ENCODE measurements around the gene DEDD. TPM values are rescaled to one million over a fixed set of nuclear protein-coding genes. Genes with fewer than 3 reads are reported as not detected.

The DEDD gene
- total RNA-seq, 1 experiment from 2014 or later = 32.8 TPM

DNA sequence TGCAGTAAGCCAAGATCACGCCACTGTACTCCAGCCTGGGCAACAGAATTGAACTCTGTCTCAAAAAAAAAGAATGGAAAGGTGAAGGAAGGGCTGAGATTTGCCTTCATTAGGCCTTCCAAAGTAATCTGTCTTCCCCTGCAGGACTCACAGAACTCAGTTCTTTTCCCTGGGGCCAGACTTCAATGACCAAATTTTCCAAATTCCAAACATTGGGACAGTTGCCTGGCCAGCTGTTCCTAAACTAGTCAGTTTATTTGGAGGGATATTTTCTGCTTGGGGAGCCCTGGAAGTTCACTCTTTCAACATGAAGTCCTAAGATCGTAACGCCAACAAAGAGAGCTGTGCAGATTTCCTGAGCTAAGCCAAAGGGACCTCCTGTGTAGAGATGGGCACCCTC lies 5.4 kb upstream of the DEDD start (continued):
- no peak for TF ChIP-seq SP1 (IDR thresholded peaks at IDR 0.05; ENCODE audit: low read depth)
- TF ChIP-seq POLR2AphosphoS5 (IDR thresholded peaks at IDR 0.05; ENCODE audit: low read depth, low read length) = no peak

DNA sequence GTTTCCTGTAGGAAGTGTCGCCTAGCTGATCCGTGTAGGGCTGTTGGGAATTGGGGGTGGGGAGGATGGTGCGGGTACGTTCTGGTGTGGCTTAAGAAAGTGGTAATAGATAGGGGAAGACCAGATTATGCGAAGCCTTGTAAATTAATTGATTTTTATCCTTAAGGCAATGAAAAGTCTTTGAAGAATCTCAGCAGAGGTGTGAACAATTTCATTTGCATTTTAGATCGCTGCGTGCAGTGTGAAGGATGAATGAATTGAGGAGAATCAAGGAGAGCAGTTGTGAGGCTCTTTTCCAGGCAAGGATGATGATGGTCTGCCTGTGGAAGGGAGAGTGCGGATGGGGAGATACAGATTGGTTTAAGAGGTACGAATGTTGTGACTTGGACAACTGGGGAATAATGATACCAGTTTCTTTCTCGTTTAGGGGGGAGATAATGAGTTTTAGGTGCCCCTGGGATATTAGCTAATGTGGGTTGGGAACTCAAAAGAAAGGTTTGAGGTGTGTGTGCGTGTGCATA lies 813 bp upstream of the DEDD start:
- H3K79me2 ChIP-seq (ENCODE audit: insufficient read depth, low read length) = peaks cover 50% of the 10 kb centered on the region
- H3K9me2 ChIP-seq (ENCODE audit: insufficient read depth) = no peaks in the 10 kb centered on the region
- peak overlapping the region; percentile 81 to 85 for H3K4me3 ChIP-seq (replicated peaks in 1 of 2; ENCODE audit: low read depth in 1 of 2, low read length in 2 of 2)
- BruUV-seq (replicated peaks) = TSS peak; percentile 89
- ChIA-PET RAD21 (ENCODE audit: low non-redundant PET in 1 of 2, low total read pairs in 2 of 2, uncharacterized antibody in 2 of 2, unreplicated experiment in 2 of 2) (interaction anchor here in 1 of 2 experiments (1.2 kb wide), 1 partner anchor 16 kb away, joined by 3 read pairs; the partner anchor contains the start of genes NIT1 and PFDN2), CTCF (interaction anchor here (1.0 to 1.4 kb wide), 4 partner anchors 15 to 92 kb away, joined by 3 to 7 read pairs (median 4); partner anchors contain the start of genes NIT1, PFDN2, PPOX and TOMM40L), POLR2A (interaction anchor here (0.9 to 2.6 kb wide), 13 partner anchors 10 to 135 kb away, joined by 3 to 16 read pairs (median 4); partner anchors contain the start of genes F11R, NIT1, PFDN2 and PPOX)
- peaks cover 10 to 20% of the 10 kb centered on the region in 2 experiments; a peak in 3 of 4 replicates for H3K4me1 ChIP-seq (ENCODE audit: control insufficient read depth in 1 of 2, insufficient read depth in 2 of 2, low read length in 2 of 2)
- H3K9ac ChIP-seq (ENCODE audit: low read length) = peak overlapping the region; percentile 81
- peak overlapping the region; percentile 89 for H3K4me2 ChIP-seq (ENCODE audit: low read length)
- TF ChIP-seq SP1 (IDR thresholded peaks at IDR 0.05; ENCODE audit: low read depth) (peak; percentile 8; the same call in 1 of the 2 replicates), ZNF274 (IDR thresholded peaks at IDR 0.05; ENCODE audit: low read depth, low read length) (no peak)
- TF ChIP-seq, protein P1, sequence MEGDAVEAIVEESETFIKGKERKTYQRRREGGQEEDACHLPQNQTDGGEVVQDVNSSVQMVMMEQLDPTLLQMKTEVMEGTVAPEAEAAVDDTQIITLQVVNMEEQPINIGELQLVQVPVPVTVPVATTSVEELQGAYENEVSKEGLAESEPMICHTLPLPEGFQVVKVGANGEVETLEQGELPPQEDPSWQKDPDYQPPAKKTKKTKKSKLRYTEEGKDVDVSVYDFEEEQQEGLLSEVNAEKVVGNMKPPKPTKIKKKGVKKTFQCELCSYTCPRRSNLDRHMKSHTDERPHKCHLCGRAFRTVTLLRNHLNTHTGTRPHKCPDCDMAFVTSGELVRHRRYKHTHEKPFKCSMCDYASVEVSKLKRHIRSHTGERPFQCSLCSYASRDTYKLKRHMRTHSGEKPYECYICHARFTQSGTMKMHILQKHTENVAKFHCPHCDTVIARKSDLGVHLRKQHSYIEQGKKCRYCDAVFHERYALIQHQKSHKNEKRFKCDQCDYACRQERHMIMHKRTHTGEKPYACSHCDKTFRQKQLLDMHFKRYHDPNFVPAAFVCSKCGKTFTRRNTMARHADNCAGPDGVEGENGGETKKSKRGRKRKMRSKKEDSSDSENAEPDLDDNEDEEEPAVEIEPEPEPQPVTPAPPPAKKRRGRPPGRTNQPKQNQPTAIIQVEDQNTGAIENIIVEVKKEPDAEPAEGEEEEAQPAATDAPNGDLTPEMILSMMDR (IDR thresholded peaks at IDR 0.05 in 2 of 3, conservative IDR thresholded peaks at IDR 0.05 in 1 of 3; ENCODE audit: borderline replicate concordance in 1 of 3, insufficient read depth in 1 of 3, low read depth in 2 of 3, low read length in 2 of 3) = no peak
- TF ChIP-seq, protein P2, sequence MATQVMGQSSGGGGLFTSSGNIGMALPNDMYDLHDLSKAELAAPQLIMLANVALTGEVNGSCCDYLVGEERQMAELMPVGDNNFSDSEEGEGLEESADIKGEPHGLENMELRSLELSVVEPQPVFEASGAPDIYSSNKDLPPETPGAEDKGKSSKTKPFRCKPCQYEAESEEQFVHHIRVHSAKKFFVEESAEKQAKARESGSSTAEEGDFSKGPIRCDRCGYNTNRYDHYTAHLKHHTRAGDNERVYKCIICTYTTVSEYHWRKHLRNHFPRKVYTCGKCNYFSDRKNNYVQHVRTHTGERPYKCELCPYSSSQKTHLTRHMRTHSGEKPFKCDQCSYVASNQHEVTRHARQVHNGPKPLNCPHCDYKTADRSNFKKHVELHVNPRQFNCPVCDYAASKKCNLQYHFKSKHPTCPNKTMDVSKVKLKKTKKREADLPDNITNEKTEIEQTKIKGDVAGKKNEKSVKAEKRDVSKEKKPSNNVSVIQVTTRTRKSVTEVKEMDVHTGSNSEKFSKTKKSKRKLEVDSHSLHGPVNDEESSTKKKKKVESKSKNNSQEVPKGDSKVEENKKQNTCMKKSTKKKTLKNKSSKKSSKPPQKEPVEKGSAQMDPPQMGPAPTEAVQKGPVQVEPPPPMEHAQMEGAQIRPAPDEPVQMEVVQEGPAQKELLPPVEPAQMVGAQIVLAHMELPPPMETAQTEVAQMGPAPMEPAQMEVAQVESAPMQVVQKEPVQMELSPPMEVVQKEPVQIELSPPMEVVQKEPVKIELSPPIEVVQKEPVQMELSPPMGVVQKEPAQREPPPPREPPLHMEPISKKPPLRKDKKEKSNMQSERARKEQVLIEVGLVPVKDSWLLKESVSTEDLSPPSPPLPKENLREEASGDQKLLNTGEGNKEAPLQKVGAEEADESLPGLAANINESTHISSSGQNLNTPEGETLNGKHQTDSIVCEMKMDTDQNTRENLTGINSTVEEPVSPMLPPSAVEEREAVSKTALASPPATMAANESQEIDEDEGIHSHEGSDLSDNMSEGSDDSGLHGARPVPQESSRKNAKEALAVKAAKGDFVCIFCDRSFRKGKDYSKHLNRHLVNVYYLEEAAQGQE (IDR thresholded peaks at IDR 0.05; ENCODE audit: low read depth) = no peak
- H3K9me3 ChIP-seq (ENCODE audit: control insufficient read depth in 1 of 2, insufficient read depth in 1 of 2, low read depth in 1 of 2, low read length in 2 of 2) = no peaks in the 10 kb centered on the region
- peaks cover 13 to 15% of the 10 kb centered on the region in 2 experiments; a peak in 3 of 4 replicates for H3K36me3 ChIP-seq (ENCODE audit: control insufficient read depth in 1 of 2, insufficient read depth in 2 of 2, low read length in 2 of 2)
- intact Hi-C loops (cut with micrococcal nuclease) = loop anchor here (2.0 kb wide), 1 partner anchor 14 kb away; the partner anchor contains the start of genes NIT1 and PFDN2
- no peaks in the 10 kb centered on the region for H4K20me1 ChIP-seq (ENCODE audit: insufficient read depth)
- peak overlapping the region; percentile 91 for H3K27ac ChIP-seq (ENCODE audit: low read depth, low read length)
- ATAC-seq (peak; percentile 61), DNase-seq (ENCODE audit: low read depth, low spot score) (no peak)
- H2AFZ ChIP-seq (ENCODE audit: low read depth, low read length, poor library complexity, severe bottlenecking) = no peak overlapping the region
- no peaks in the 10 kb centered on the region for H3K27me3 ChIP-seq (ENCODE audit: insufficient read depth, low read length)

All from HCT116 (cell line).